HCT116 (cell line): ENCODE measurements around the gene NCKAP5. TPM values are rescaled to one million over a fixed set of nuclear protein-coding genes. Genes with fewer than 3 reads are reported as not detected.

ENCODE experiments used
- ATAC-seq: fragments of 200-7000 bp; cut with Tn5 transposase; 2 replicates; pipeline ENCODE4 v1.9.1; 2020; ENCODE audit warnings: mild to moderate bottlenecking, moderate library complexity
- BruUV-seq: library from RNA; stranded (reverse); fragments of 400-500 nt; replicated peaks from 2 replicates; lab custom pipeline; 2021; lab: Mats Ljungman, UMichigan
- CTCF ChIA-PET: fragments of 300-600 bp; sonication (Branson Sonifier 250); formaldehyde crosslinking; loops from one replicate; lab custom pipeline; 2021; ENCODE audit warnings: antibody characterized with exemption; lab: Charles Lee
- POLR2A ChIA-PET: fragments of 300-600, 350-600 bp; sonication (Branson Sonifier 250); formaldehyde crosslinking; loops from one replicate; lab custom pipeline; 2021; ENCODE audit warnings: antibody characterized with exemption; lab: Charles Lee
- RAD21 ChIA-PET, 2 experiments: fragments of 300-600 bp; sonication (Branson Sonifier 250); formaldehyde crosslinking; loops; one replicate each; lab custom pipeline; 2023; ENCODE audit warnings: low total read pairs in 2 of 2; ENCODE audit not compliant: uncharacterized antibody in 2 of 2, unreplicated experiment in 2 of 2, low non-redundant PET in 1 of 2; lab: Charles Lee
- DNase-seq: peaks from one replicate; pipeline ENCODE4 v3.0.0-alpha.2; 2010; ENCODE audit warnings: low read depth, low spot score
- H2AFZ ChIP-seq: fragments of 200-600 bp; shearing (Covaris generic), sonication (generic); 2 replicates; pipeline ENCODE4 v1.6.1; 2017; ENCODE audit warnings: low read depth, mixed run types, mixed read lengths, antibody characterized with exemption, low read length; ENCODE audit not compliant: poor library complexity, severe bottlenecking
- H3K27ac ChIP-seq: 2 replicates; pipeline ENCODE4 v1.5.1; 2012; ENCODE audit warnings: low read depth, low read length
- H3K27me3 ChIP-seq: fragments of 200-600 bp; sonication (generic); 2 replicates; pipeline ENCODE4 v1.6.1; 2016; ENCODE audit warnings: mixed run types, low read length, mixed read lengths; ENCODE audit not compliant: insufficient read depth
- H3K36me3 ChIP-seq, 2 experiments: fragments of 200-500 bp in 1 of 2; fragments of 200-600 bp in 1 of 2; sonication (Bioruptor generic) in 1 of 2; sonication (generic) in 1 of 2; 2 replicates each; pipeline versions ENCODE4 v1.5.1 to v1.6.1; 2014 to 2016; ENCODE audit warnings: low read length in 2 of 2, inconsistent platforms in 1 of 2, mixed read lengths in 1 of 2, mixed run types in 1 of 2; ENCODE audit not compliant: insufficient read depth in 2 of 2, control insufficient read depth in 1 of 2
- H3K4me1 ChIP-seq, 2 experiments: fragments of 200-600 bp in 1 of 2; sonication (generic) in 1 of 2; 2 replicates each; pipeline versions ENCODE4 v1.5.1 to v1.6.1; 2012 to 2017; ENCODE audit warnings: low read length in 2 of 2, inconsistent platforms in 1 of 2, mild to moderate bottlenecking in 1 of 2, mixed read lengths in 1 of 2, mixed run types in 1 of 2, moderate library complexity in 1 of 2; ENCODE audit not compliant: insufficient read depth in 2 of 2, control insufficient read depth in 1 of 2
- H3K4me2 ChIP-seq: fragments of 200-600 bp; sonication (generic); 2 replicates; pipeline ENCODE4 v1.6.1; 2017; ENCODE audit warnings: mixed run types, low read length, mixed read lengths
- H3K4me3 ChIP-seq, 2 experiments: fragments of 200-600 bp in 1 of 2; sonication (generic) in 1 of 2; replicated peaks in 1 of 2; 2 replicates each; pipeline ENCODE4 v1.5.1; 2011 to 2016; ENCODE audit warnings: low read length in 2 of 2, control low read depth in 1 of 2, low read depth in 1 of 2, mild to moderate bottlenecking in 1 of 2, mixed read lengths in 1 of 2, mixed run types in 1 of 2
- H3K79me2 ChIP-seq: fragments of 200-600 bp; sonication (generic); 2 replicates; pipeline ENCODE4 v1.6.1; 2017; ENCODE audit warnings: mild to moderate bottlenecking, mixed run types, low read length, moderate library complexity, mixed read lengths; ENCODE audit not compliant: insufficient read depth
- H3K9ac ChIP-seq: fragments of 200-600 bp; sonication (generic); 2 replicates; pipeline ENCODE4 v1.6.1; 2016; ENCODE audit warnings: low read length, mixed read lengths
- H3K9me2 ChIP-seq: fragments of 200-600 bp; sonication (generic), shearing (Covaris generic); 2 replicates; pipeline ENCODE4 v1.6.1; 2017; ENCODE audit warnings: mixed run types, mild to moderate bottlenecking, moderate library complexity; ENCODE audit not compliant: insufficient read depth
- H3K9me3 ChIP-seq, 2 experiments: fragments of 200-500 bp in 1 of 2; fragments of 200-600 bp in 1 of 2; sonication (Bioruptor generic) in 1 of 2; sonication (generic) in 1 of 2; 2 replicates each; pipeline ENCODE4 v1.6.1; 2014 to 2017; ENCODE audit warnings: low read length in 2 of 2, mixed read lengths in 2 of 2, inconsistent platforms in 1 of 2, low read depth in 1 of 2, mild to moderate bottlenecking in 1 of 2, mixed run types in 1 of 2, moderate library complexity in 1 of 2; ENCODE audit not compliant: control insufficient read depth in 1 of 2, insufficient read depth in 1 of 2
- H4K20me1 ChIP-seq: fragments of 200-600 bp; sonication (generic), shearing (Covaris generic); 2 replicates; pipeline ENCODE4 v1.6.1; 2017; ENCODE audit warnings: mixed run types, mild to moderate bottlenecking, moderate library complexity; ENCODE audit not compliant: insufficient read depth
- ATF3 ChIP-seq: IDR thresholded peaks from 2 replicates; pipeline ENCODE4 v1.6.1; 2012
- CBX3 ChIP-seq: IDR thresholded peaks from 2 replicates; pipeline ENCODE4 v1.6.1; 2012; ENCODE audit warnings: low read depth
- ELF1 ChIP-seq: IDR thresholded peaks from 2 replicates; pipeline ENCODE4 v1.6.1; 2012; ENCODE audit warnings: low read depth, borderline replicate concordance
- EZH2 ChIP-seq: fragments of 200-600 bp; sonication (generic); IDR thresholded peaks from 2 replicates; pipeline ENCODE4 v1.6.1; 2017; ENCODE audit warnings: antibody characterized with exemption, mixed run types
- JUND ChIP-seq: IDR thresholded peaks from 2 replicates; pipeline ENCODE4 v1.6.1; 2012
- POLR2AphosphoS5 ChIP-seq: IDR thresholded peaks from 2 replicates; pipeline ENCODE4 v1.6.1; 2011; ENCODE audit warnings: mild to moderate bottlenecking, low read depth, low read length, moderate library complexity
- RAD21 ChIP-seq: IDR thresholded peaks from 2 replicates; pipeline ENCODE4 v1.6.1; 2012; ENCODE audit warnings: low read depth, mild to moderate bottlenecking
- REST ChIP-seq: IDR thresholded peaks from 2 replicates; pipeline ENCODE4 v1.6.1; 2012; ENCODE audit warnings: low read depth
- SIN3A ChIP-seq: IDR thresholded peaks from 2 replicates; pipeline ENCODE4 v1.6.1; 2012; ENCODE audit warnings: low read depth
- SRF ChIP-seq: IDR thresholded peaks from 2 replicates; pipeline ENCODE4 v1.6.1; 2012; ENCODE audit warnings: low read depth
- YY1 ChIP-seq: IDR thresholded peaks from 2 replicates; pipeline ENCODE4 v1.6.1; 2011; ENCODE audit warnings: low read length, low read depth, moderate library complexity, mild to moderate bottlenecking; ENCODE audit not compliant: insufficient replicate concordance; ENCODE audit errors: extremely low read depth
- ZNF274 ChIP-seq: fragments of 200-500 bp; sonication (Bioruptor generic); IDR thresholded peaks from 2 replicates; pipeline ENCODE4 v1.6.1; 2014; ENCODE audit warnings: mild to moderate bottlenecking, low read depth, low read length, inconsistent platforms
- intact Hi-C: fragments of 100-400 bp; cut with micrococcal nuclease; formaldehyde crosslinking; loops from 2 replicates; pipeline ENCODE4 v1.10.0; 2022
- total RNA-seq: library from RNA; stranded (reverse); gene quantifications from one replicate; pipeline ENCODE4 v1.2.1, GENCODE V29; 2021; ENCODE audit not compliant: unreplicated experiment

Gene NCKAP5
- total RNA-seq, 1 experiment from 2014 or later, result 0.30 TPM

GRCh38 chr2:132804051-132804450 is 764.2 kb downstream of the NCKAP5 start:
- intact Hi-C loops, result loop anchor here (5.0 kb wide), 1 partner anchor 103 kb away; no protein-coding TSS in a partner anchor
- Histone ChIP-seq H3K79me2 (no peaks in the 10 kb centered on the region), H4K20me1 (no peaks in the 10 kb centered on the region), H3K4me2 (no peak overlapping the region), H3K36me3 (no peaks in the 10 kb centered on the region), H3K4me1 (no peaks in the 10 kb centered on the region), H3K9ac (no peak overlapping the region), H3K9me2 (no peaks in the 10 kb centered on the region), H3K9me3 (no peaks in the 10 kb centered on the region)
- no peak for ATAC-seq
- ChIA-PET CTCF (interaction anchor here (0.9 kb wide), 1 partner anchor 9 kb away, joined by 3 read pairs; no protein-coding TSS in a partner anchor), RAD21 (no interaction called here), POLR2A (no interaction called here)
- BruUV-seq, result no TSS peak
- no peak for TF ChIP-seq EZH2
- no peak for TF ChIP-seq YY1
- no peak for TF ChIP-seq ZNF274
- no peak for TF ChIP-seq SRF
- TF ChIP-seq POLR2AphosphoS5, result no peak
- no peak for TF ChIP-seq ATF3
- no peak for TF ChIP-seq RAD21
- no peak for TF ChIP-seq SIN3A
- no peak for TF ChIP-seq CBX3
- no peak for TF ChIP-seq ELF1
- TF ChIP-seq JUND, result no peak
- TF ChIP-seq REST, result no peak
- TF ChIP-seq, all 23 proteins: peak for 0
- no peak for DNase-seq
- Histone ChIP-seq H3K4me3 (no peak overlapping the region), H2AFZ (no peak overlapping the region), H3K27me3 (peaks cover 12% of the 10 kb centered on the region; the same call in 1 of the 2 replicates), H3K27ac (no peak overlapping the region)
